Left lung (tissue), 14 donors: Measurements from ENCODE around the gene PRXL2C. TPM values are rescaled to one million over a fixed set of nuclear protein-coding genes. Genes with fewer than 3 reads are reported as not detected.
"Not testable (repeated sequence)": the region's sequence is repeated elsewhere in the genome, so short reads cannot be mapped to it uniquely, and the experiment has no call there.

Experiments
- ATAC-seq: fragments of 200-7000 bp; cut with Tn5 transposase; one replicate; pipeline ENCODE4 v1.9.1; 2020; ENCODE audit warnings: moderate library complexity
- DNase-seq, 4 donors: peaks; one replicate each; pipeline ENCODE4 v3.0.0-alpha.2; 2013 to 2020
- H3K27ac ChIP-seq, 2 donors: fragments of 200-600 bp; sonication (generic) in 1 of 2; one replicate each; pipeline versions ENCODE4 v1.5.0 to v1.8.0; 2020 to 2021
- H3K27me3 ChIP-seq, 2 donors: fragments of 200-600 bp; sonication (generic) in 1 of 2; one replicate each; pipeline versions ENCODE4 v1.5.0 to v1.8.0; 2020 to 2021
- H3K36me3 ChIP-seq, 2 donors: fragments of 200-600 bp; sonication (generic) in 1 of 2; one replicate each; pipeline versions ENCODE4 v1.5.0 to v1.8.0; 2020 to 2021
- H3K4me1 ChIP-seq, 2 donors: fragments of 200-600 bp; one replicate each; pipeline ENCODE4 v1.8.0; 2021
- H3K4me3 ChIP-seq, 2 donors: fragments of 200-600 bp; sonication (generic) in 1 of 2; one replicate each; pipeline versions ENCODE4 v1.5.0 to v1.8.0; 2020 to 2021; ENCODE audit warnings: mild to moderate bottlenecking in 1 of 2
- H3K9me3 ChIP-seq, 2 donors: fragments of 200-600 bp; sonication (generic) in 1 of 2; one replicate each; pipeline versions ENCODE4 v1.5.0 to v1.8.0; 2020 to 2021
- CTCF ChIP-seq, 2 donors: fragments of 200-600 bp; sonication (generic) in 1 of 2; IDR thresholded peaks; one replicate each; pipeline versions ENCODE4 v1.5.0 to v1.8.0; 2021; ENCODE audit warnings: antibody characterized with exemption in 2 of 2
- intact Hi-C, 2 donors: fragments of 100-400 bp; cut with DNase I; formaldehyde crosslinking; loops; one replicate each; pipeline versions ENCODE4 v1.11.2 to v1.14.2; 2022
- long read RNA-seq, 12 donors: library from polyadenylated mRNA in 2 of 12; unstranded in 2 of 12; transcript quantifications; one replicate each; pipeline ENCODE4 v2.0.0 and lab custom pipeline, GENCODE V29; 2019 to 2026
- polyA plus RNA-seq, 6 donors: library from polyadenylated mRNA; unstranded; fragments of 120-200 nt; gene quantifications; one replicate each; pipeline ENCODE4 v1.2.1, GENCODE V29; 2013; ENCODE audit not compliant: insufficient read length in 6 of 6
- total RNA-seq, 2 donors: library from RNA; stranded (reverse); fragmentation: NEBNext Ultra II Directional; extraction: Animal tissue kit (Norgen Biotek cat#: 25700); gene quantifications; one replicate each; pipeline ENCODE4 v1.2.1, GENCODE V29; 2021
- donor health status: DM: no; HTN: yes; CAD: no.
- donor health status: DM: no; HTN: no; CAD: no.

The PRXL2C gene
- total RNA-seq (10 to 100 TPM; 18.2 to 31.9 TPM), polyA plus RNA-seq (1 to 10 TPM; 5.3 to 7.4 (median 5.9) TPM)
- long read RNA-seq, donor 1, partial matches to known transcripts = 0 of 2 reads
- long read RNA-seq, donor 1, other reads (novel, unspliced or antisense) = 0 of 2 reads
- long read RNA-seq, donor 2, partial matches to known transcripts = 12 of 15 reads
- long read RNA-seq, donor 2, other reads (novel, unspliced or antisense) = 0 of 15 reads
- long read RNA-seq, donor 3, partial matches to known transcripts = 0 of 5 reads
- long read RNA-seq, donor 3, other reads (novel, unspliced or antisense) = 0 of 5 reads
- long read RNA-seq, donor 4, partial matches to known transcripts = 0 of 5 reads
- long read RNA-seq, donor 4, other reads (novel, unspliced or antisense) = 1 of 5 reads
- long read RNA-seq, donor 5, partial matches to known transcripts = 0 of 4 reads
- long read RNA-seq, donor 5, other reads (novel, unspliced or antisense) = 0 of 4 reads
- long read RNA-seq, donor 6 = 0 reads
- long read RNA-seq, donor 7, partial matches to known transcripts = 0 of 4 reads
- long read RNA-seq, donor 7, other reads (novel, unspliced or antisense) = 0 of 4 reads
- long read RNA-seq, donor 8 = 0 reads
- long read RNA-seq, donor 9 = 0 reads
- long read RNA-seq, donor 10, transcript PRXL2C-201 (6 exons, 2,863 nt) = major isoform, 9 of 14 reads
- long read RNA-seq, donor 10, partial matches to known transcripts = 0 of 14 reads
- long read RNA-seq, donor 10, other reads (novel, unspliced or antisense) = 5 of 14 reads
- long read RNA-seq, donor 11, partial matches to known transcripts = 0 of 1 reads
- long read RNA-seq, donor 11, other reads (novel, unspliced or antisense) = 0 of 1 reads
- long read RNA-seq, donor 12, partial matches to known transcripts = 0 of 3 reads
- long read RNA-seq, donor 12, other reads (novel, unspliced or antisense) = 0 of 3 reads

- intact Hi-C loops = loop anchor here in 1 of 2 donors (5.0 kb wide), 1 partner anchor 333 kb away; no protein-coding TSS in a partner anchor
- peak within 1 kb of the TSS; percentile 59 for H3K4me3 ChIP-seq
- H3K4me1 ChIP-seq = peaks cover 6 to 24% of the 10 kb centered on the region in 2 donors
These were observed at the start of gene PRXL2C for GRCh38 chr9:96655198-96655851. Gene PRXL2C (minus strand): TSS chr9:96655317. CDS start chr9:96655281, 36 bp downstream.

GRCh38 chr9:96700721-96701375 is 45.7 kb upstream of the PRXL2C start:
- H3K36me3 ChIP-seq, H3K4me3 ChIP-seq, intact Hi-C loops, ATAC-seq, H3K27ac ChIP-seq, DNase-seq, H3K4me1 ChIP-seq, H3K27me3 ChIP-seq: not testable (repeated sequence)
- peaks cover 0 to 39% of the 10 kb centered on the region in 2 donors for H3K9me3 ChIP-seq

More at GRCh38 chr9:96655198-96655851, at the start of gene PRXL2C:
- H3K9me3 ChIP-seq = no peaks in the 10 kb centered on the region
- H3K27me3 ChIP-seq = no peaks in the 10 kb centered on the region
- DNase-seq = peak; percentile 57 to 95 (median 85)
- ATAC-seq = peak; percentile 88
- peaks cover 0 to 16% of the 10 kb centered on the region in 2 donors for H3K36me3 ChIP-seq
- H3K27ac ChIP-seq = peak within 1 kb of the TSS; percentile 95 to 97
- TF ChIP-seq CTCF (IDR thresholded peaks at IDR 0.05) = no peak

- peaks cover 0 to 9% of the 10 kb centered on the region in 2 donors for H3K27me3 ChIP-seq
- H3K9me3 ChIP-seq = peaks cover 0 to 16% of the 10 kb centered on the region in 2 donors
- TF ChIP-seq CTCF (IDR thresholded peaks at IDR 0.05) = no peak
- intact Hi-C loops = no loop called here
- H3K27ac ChIP-seq = no peak overlapping the region
- peaks cover 0 to 4% of the 10 kb centered on the region in 2 donors for H3K4me1 ChIP-seq
- no peak for ATAC-seq
- DNase-seq = no peak
- H3K36me3 ChIP-seq = no peaks in the 10 kb centered on the region
- H3K4me3 ChIP-seq = no peak overlapping the region
These were observed 36.2 kb upstream of the PRXL2C start for GRCh38 chr9:96691326-96691725.

GRCh38 chr9:96688745-96689464 is 33.8 kb upstream of the PRXL2C start:
- intact Hi-C loops = no loop called here
- Histone ChIP-seq H3K27me3 (peaks cover 0 to 18% of the 10 kb centered on the region in 2 donors), H3K4me3 (no peak overlapping the region), H3K9me3 (peaks cover 0 to 10% of the 10 kb centered on the region in 2 donors), H3K27ac (no peak overlapping the region), H3K4me1 (peaks cover 0 to 4% of the 10 kb centered on the region in 2 donors), H3K36me3 (no peaks in the 10 kb centered on the region)
- no peak for ATAC-seq
- TF ChIP-seq CTCF (IDR thresholded peaks at IDR 0.05) = no peak
- DNase-seq = no peak
